BE2C (cell line): Measurements from ENCODE around the gene TMEFF2.

Experiments
- DNase-seq: peaks from one replicate; pipeline ENCODE4 v3.0.0-alpha.2; 2020
- H3K27me3 ChIP-seq: fragments of 250-450 bp; sonication (Bioruptor Pico); 2 replicates; pipeline ENCODE4 v1.5.1; 2020; ENCODE audit warnings: mild to moderate bottlenecking
- H3K36me3 ChIP-seq: fragments of 250-450 bp; sonication (Bioruptor Pico); 2 replicates; pipeline ENCODE4 v1.5.1; 2020; ENCODE audit warnings: mild to moderate bottlenecking
- H3K4me1 ChIP-seq: fragments of 250-450 bp; sonication (Bioruptor Pico); 2 replicates; pipeline ENCODE4 v1.5.1; 2020
- H3K4me3 ChIP-seq: 2 replicates; pipeline ENCODE4 v1.5.1; 2011; ENCODE audit warnings: low read depth, low read length
- H3K9me3 ChIP-seq: fragments of 250-450 bp; sonication (Bioruptor Pico); 2 replicates; pipeline ENCODE4 v1.5.1; 2020
- TF ChIP-seq, protein P1 (sequence below): IDR thresholded peaks from 2 replicates; pipeline ENCODE4 v1.5.1; 2012; ENCODE audit warnings: mild to moderate bottlenecking, low read depth, low read length

The TMEFF2 gene

DNA sequence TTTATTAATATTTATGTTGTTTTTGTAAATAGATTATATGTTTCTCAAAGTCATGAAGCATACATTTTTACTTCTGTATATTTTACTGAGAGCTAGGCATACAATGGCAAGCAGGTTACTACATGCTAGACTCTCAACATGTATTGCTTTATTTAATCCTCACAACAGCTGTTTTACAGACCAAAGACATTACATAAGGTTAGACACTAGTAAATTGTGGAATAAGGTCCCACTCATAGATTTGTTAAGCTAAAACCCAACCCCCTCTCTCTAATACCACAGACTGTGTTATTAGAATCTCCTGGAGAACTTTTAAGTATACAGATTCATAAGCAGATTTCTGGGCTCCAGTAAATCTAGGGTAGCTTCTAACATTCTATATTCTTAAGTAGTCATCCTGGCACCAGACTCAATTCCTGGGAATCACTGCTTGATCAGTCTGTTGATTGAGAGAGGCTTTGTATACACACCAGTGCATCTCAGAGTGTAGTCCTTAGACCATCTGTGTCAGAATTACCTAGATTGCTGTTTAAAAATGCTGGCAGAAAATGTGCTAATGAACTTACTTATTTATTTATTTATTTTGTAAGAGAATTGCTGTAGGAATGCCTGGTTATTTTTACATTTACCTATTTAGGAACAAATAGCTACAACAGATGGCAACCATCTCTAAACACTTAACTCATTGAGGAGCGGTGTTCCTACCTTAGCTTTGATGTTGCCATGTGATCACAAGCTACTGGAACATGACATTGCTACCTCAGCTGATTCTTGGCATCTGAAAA lies 194.3 kb downstream of the TMEFF2 start:
- TF ChIP-seq, protein P1, sequence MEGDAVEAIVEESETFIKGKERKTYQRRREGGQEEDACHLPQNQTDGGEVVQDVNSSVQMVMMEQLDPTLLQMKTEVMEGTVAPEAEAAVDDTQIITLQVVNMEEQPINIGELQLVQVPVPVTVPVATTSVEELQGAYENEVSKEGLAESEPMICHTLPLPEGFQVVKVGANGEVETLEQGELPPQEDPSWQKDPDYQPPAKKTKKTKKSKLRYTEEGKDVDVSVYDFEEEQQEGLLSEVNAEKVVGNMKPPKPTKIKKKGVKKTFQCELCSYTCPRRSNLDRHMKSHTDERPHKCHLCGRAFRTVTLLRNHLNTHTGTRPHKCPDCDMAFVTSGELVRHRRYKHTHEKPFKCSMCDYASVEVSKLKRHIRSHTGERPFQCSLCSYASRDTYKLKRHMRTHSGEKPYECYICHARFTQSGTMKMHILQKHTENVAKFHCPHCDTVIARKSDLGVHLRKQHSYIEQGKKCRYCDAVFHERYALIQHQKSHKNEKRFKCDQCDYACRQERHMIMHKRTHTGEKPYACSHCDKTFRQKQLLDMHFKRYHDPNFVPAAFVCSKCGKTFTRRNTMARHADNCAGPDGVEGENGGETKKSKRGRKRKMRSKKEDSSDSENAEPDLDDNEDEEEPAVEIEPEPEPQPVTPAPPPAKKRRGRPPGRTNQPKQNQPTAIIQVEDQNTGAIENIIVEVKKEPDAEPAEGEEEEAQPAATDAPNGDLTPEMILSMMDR: no peak
- Histone ChIP-seq H3K36me3 (no peaks in the 10 kb centered on the region), H3K9me3 (no peaks in the 10 kb centered on the region), H3K27me3 (no peaks in the 10 kb centered on the region), H3K4me3 (no peak overlapping the region), H3K4me1 (peaks cover under 1% of the 10 kb centered on the region; the same call in 1 of the 2 replicates)
- no peak for DNase-seq

GRCh38 chr2:191999101-191999841 lies 195.5 kb downstream of the TMEFF2 start:
- no peaks in the 10 kb centered on the region for H3K4me1 ChIP-seq
- DNase-seq: no peak
- no peak overlapping the region for H3K4me3 ChIP-seq
- H3K36me3 ChIP-seq: no peaks in the 10 kb centered on the region
- H3K27me3 ChIP-seq: no peaks in the 10 kb centered on the region
- no peaks in the 10 kb centered on the region for H3K9me3 ChIP-seq
- TF ChIP-seq, protein P1: no peak

DNA sequence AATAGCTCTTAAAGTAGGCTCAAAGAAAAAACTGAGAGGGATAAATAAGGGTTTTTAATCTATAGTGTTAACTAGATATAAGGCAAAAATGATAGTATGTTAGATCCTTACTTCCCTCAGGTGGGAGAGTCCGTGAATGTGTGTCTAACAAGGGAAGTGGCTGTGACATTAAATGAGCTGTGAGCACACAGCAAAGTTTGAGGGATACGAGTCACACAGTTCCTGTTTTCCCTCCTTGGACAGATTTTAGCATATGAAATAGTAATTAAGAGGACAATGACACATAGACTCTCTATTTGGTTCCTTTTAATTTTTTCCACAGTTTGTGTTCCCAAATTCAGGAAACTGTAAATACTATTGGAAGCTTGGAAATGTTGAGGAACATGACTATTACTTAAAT lies 199.4 kb downstream of the TMEFF2 start:
- H3K4me3 ChIP-seq: no peak overlapping the region
- H3K9me3 ChIP-seq: no peaks in the 10 kb centered on the region
- H3K27me3 ChIP-seq: no peaks in the 10 kb centered on the region
- DNase-seq: no peak
- no peaks in the 10 kb centered on the region for H3K36me3 ChIP-seq
- TF ChIP-seq, protein P1: no peak
- no peaks in the 10 kb centered on the region for H3K4me1 ChIP-seq

DNA sequence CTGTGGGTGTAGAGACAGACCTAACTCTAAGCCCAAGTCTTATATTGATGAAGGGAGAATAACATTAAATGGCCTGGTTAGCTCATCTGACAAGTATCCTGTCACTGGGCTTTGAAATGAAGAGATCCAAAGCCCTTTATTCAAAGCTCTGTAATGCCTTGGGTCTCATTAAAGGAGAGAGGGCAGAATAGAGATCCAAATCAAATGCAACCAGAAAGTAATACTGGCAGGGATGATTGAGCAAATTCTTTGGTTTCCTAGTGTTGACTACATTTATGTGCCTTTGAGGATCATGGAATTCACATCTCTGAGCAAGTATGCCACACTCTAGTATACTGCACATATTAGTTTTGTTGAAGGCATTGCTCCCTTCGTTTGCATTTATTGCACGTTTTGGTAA lies 200.0 kb downstream of the TMEFF2 start:
- no peak for DNase-seq
- no peaks in the 10 kb centered on the region for H3K4me1 ChIP-seq
- H3K4me3 ChIP-seq: no peak overlapping the region
- no peaks in the 10 kb centered on the region for H3K36me3 ChIP-seq
- TF ChIP-seq, protein P1: no peak
- no peaks in the 10 kb centered on the region for H3K9me3 ChIP-seq
- H3K27me3 ChIP-seq: no peaks in the 10 kb centered on the region

DNA sequence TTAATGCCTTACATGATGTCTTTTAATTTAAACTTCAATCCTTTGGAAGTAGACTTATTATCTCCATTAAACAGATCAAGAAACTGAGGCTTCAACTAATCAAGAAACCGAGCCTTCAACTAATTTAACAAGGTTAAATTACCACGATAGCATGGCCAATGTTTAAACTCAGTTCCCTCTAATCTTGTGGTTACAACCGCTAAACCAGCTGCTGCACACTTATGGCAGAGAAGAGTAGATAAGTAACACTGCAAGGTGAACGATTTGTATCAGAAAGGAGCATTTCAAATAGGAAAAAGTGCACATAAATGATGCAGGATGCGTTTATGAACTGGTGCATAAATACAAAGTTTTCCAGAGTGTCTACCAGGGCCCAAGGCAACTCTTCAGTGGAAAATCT lies 203.3 kb downstream of the TMEFF2 start:
- DNase-seq: no peak
- H3K9me3 ChIP-seq: no peaks in the 10 kb centered on the region
- no peaks in the 10 kb centered on the region for H3K27me3 ChIP-seq
- TF ChIP-seq, protein P1: no peak
- H3K36me3 ChIP-seq: no peaks in the 10 kb centered on the region
- no peak overlapping the region for H3K4me3 ChIP-seq
- no peaks in the 10 kb centered on the region for H3K4me1 ChIP-seq

DNA sequence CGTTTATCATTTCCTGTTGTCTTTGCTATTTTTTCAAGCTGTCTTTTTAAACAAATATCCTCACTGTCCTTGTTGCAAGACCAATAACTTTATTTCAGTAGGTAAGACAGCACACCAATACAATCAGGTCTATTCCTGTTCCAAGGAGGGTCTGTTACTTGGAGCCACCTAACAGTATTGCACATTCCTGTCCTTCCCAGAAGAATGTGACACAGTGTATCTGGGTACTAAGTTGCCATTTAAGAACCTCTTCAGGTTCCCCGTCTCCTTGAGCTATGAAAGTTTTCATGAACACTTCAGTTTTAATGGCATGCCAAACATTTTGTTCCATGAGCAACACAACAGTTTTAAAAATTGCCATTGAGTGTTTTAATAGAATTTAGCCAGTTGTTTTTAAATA lies 209.0 kb downstream of the TMEFF2 start:
- Histone ChIP-seq H3K4me3 (no peak overlapping the region), H3K27me3 (no peaks in the 10 kb centered on the region), H3K4me1 (no peaks in the 10 kb centered on the region), H3K36me3 (no peaks in the 10 kb centered on the region), H3K9me3 (no peaks in the 10 kb centered on the region)
- DNase-seq: no peak
- TF ChIP-seq, protein P1: no peak
